ENCODE results near the gene SNX13.
"Not testable (repeated sequence)": the region's sequence is repeated elsewhere in the genome, so short reads cannot be mapped to it uniquely, and the experiment has no call there.

GRCh38 chr7:17909310-17909709 is 31.0 kb downstream of the SNX13 start:
- TF ChIP-seq, protein P1, sequence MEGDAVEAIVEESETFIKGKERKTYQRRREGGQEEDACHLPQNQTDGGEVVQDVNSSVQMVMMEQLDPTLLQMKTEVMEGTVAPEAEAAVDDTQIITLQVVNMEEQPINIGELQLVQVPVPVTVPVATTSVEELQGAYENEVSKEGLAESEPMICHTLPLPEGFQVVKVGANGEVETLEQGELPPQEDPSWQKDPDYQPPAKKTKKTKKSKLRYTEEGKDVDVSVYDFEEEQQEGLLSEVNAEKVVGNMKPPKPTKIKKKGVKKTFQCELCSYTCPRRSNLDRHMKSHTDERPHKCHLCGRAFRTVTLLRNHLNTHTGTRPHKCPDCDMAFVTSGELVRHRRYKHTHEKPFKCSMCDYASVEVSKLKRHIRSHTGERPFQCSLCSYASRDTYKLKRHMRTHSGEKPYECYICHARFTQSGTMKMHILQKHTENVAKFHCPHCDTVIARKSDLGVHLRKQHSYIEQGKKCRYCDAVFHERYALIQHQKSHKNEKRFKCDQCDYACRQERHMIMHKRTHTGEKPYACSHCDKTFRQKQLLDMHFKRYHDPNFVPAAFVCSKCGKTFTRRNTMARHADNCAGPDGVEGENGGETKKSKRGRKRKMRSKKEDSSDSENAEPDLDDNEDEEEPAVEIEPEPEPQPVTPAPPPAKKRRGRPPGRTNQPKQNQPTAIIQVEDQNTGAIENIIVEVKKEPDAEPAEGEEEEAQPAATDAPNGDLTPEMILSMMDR (IDR thresholded peaks at IDR 0.05) = not testable (repeated sequence)
- TF ChIP-seq EZH2 (IDR thresholded peaks at IDR 0.05; ENCODE audit: borderline replicate concordance, insufficient read depth, low read depth, low read length, poor library complexity, severe bottlenecking) = not testable (repeated sequence)
